HS-5 (cell line): ENCODE data around the gene INMT.
"Not testable (repeated sequence)": the region's sequence is repeated elsewhere in the genome, so short reads cannot be mapped to it uniquely, and the experiment has no call there.

Source experiments
- DNase-seq: peaks from one replicate; pipeline ENCODE4 v3.0.0-alpha.2; 2012; ENCODE audit warnings: low read depth

INMT gene

DNA sequence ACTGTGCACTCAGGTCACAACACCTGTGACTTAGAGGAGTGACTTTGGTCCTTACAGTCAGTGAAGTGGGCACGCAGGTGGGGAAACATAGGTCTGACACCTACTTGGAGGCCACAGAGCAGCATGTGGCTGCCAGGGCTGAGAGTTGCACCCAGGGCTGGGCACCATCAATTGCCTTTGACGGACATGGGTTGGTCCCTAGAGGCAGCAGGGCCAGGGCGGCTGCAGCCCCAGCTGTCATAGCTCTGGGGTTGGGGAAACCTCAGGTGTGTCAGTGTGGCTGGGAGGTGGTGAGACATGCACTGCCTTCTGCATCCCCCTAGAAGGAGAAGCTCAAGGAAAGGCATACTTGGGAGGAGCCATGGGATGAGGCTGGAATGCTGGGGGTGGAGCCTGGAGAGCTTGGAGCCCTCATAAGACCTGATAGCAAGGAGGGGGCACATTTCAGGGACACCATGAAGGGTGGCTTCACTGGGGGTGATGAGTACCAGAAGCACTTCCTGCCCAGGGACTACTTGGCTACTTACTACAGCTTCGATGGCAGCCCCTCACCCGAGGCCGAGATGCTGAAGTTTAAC lies at the start of gene INMT:
TSS of gene INMT (plus strand) at position 440 of the 578 bp plus-strand sequence. CDS start at position 456, 16 bp downstream.
- no peak for DNase-seq

DNA sequence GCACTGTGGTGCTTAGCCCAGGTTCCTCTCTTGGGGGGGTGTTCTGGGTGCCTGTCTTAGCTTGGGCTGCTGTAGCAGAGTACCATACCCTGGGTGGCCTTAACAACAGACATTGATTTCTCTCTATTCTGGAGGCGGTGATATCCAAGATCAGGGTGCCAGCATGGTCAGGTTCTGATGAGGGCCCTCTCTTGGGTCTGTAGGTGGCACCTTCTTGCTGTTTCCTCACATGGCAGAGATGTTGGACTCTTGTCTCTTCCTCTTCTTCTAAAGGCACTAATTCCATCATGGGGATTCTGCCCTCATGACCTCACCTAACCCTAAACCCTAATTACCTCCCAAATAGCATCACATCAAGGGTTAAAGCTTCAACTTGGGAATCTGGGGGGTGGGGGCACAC lies 49.7 kb upstream of the INMT start:
- DNase-seq = no peak

DNA sequence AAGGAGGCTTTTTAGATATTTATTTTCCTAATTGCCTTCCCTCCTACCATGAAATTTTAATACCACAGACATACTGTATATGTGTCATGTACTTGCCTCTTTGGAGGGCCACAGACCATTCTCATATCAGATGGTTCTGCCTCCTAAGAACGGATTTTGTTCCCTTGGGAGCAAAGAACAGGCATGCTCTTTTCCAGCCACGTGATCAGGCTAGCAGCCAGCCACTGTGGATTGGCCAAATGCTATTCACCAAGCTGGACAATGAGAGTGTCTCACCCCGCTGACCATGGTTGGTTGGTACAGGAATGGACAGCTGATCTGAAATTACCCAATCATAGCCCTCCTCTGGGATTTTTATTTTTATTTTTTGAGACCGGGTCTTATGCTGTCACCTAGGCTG lies 48.2 kb upstream of the INMT start:
- no peak for DNase-seq

DNA sequence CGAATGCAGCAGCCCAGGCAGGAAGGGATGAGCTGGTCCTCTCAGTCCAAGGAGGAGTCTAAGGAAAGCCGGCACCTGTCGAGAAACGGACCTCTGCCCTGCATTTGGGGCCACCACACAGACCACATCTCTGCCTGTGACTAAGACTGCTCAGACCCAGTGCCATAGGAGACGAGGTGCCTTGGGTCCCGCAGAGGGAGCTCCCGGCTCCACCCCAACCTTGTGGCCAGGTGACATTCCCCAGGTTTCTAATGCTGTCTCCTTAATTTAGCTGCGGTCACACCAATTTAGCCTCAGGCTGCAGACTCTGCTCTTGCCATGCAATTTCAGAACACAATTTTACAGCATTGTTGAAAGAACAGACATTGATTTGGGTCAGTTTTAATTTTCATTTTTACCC lies 46.9 kb upstream of the INMT start:
- no peak for DNase-seq

DNA sequence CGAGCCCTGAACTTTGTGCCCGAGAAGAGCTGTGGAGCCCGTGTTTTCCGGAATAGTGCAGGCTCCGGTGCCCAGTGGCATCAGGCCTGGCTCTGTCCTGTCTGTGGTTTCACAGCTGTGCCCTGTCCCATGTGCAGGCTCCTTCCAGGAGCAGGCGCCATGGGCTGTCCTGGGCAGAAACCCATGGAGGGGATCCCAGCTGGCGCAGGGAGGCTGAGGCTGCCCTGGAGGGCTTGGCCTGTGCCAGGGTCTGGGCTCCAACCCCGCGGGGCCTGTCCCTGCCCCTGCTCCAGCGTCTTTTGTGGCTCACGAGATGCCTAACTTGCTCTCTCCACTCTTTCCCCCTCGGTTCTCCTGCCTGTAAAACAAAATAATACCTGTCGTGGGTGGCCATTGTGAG lies 46.3 kb upstream of the INMT start:
- no peak for DNase-seq

DNA sequence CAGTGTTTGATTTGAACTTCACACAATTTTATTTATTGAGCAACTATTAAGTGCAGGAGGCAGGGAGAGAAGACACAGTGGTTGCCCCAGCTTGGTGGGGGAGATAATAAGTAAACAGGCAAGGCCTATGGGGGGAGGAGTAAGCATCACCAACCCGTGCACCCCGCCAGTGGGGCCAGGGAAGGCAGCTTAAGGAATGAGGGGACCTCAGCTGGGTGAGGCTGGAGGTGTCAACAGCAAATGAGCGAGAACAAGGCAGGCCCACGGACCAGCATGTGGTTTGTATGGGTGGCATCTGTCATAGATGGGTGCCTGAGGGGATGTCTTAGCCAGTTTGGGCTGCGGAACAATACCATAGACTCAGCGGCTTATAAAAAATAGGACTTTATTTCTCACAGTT lies 45.6 kb upstream of the INMT start:
- no peak for DNase-seq

DNA sequence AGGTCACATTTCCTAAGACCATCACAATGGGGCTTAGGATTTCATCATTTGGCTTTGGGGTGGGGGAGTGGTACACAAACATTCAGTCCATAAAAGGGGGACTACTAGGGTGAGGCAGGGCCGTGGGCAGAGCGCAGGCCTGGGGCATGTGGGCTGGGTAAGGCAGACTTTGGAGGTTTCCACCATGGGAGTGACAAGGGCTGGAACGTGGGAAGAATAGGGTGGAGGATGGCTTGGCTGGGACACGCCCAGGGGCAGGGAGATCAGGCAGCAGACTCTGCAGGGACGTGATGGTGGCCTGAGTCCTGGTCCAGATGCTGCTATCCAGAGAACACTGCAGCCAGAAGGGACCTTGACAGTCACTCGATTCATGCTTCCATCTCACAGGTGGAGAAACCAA lies 45.0 kb upstream of the INMT start:
- DNase-seq = no peak

DNA sequence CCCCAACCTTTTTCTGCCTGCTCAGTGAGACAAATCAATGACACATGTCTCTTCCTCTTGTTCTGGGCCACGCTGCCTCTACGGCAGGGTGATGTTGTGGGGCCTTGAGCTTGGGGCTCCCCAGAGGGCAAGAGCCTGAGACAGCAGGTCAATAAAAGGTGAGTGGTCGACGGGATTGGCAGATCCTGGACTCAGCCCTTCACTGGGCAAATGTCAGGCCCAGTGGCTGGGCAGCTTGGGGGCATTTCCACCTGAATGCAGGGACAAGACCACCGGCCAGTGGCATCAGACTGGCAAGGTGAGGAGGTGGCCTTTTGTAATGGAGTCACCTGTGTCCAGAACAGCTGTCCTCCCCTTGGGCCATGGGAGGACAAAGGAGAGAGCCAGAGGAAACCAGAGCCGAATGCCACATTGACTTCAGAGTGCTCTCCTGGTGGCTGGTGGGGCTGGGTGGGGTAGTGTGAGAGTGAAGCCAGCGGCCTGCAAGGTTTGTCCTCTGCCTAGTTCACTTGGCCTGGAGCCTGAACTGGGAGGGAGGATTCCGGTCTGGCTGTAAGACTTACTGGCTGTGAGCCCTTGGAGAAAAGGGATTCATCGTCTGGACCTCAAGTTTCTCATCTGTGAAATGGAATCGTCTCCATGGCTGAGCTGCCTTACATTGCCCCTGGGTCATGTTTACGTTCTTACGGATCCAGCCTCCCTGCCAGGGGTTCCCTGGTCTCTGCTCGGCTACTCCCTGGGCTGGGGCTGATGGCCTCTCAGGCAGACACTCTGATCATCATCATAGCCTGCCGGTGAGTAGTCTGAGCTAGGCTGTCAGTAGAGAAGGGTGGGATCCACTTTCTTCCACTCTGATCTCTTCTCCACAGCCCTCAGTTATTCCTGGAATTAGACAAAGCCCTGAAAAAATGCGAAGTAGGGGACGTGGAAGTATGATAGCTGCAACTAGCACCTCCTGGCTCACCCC lies 44.3 kb upstream of the INMT start:
- no peak for DNase-seq

DNA sequence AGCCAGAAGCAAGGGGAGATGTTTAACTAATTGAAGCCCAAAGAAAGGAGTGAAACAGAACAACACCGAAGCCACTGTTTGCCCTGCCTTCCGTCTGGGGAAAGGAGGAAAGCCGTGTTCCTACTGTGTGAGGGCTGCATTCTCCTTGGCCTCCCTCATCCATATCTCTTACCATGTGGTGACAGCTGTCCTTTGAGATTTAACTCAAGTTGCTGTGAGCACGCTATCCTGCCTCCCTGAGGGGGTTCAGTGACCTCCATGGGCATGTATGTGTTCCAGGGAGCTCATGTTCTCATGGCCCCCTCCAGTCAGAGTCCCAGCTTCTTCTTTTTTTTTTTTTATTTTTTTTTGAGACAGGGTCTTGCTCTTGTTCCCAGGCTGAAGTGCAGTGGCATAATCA lies 43.5 kb upstream of the INMT start:
- no peak for DNase-seq

DNA sequence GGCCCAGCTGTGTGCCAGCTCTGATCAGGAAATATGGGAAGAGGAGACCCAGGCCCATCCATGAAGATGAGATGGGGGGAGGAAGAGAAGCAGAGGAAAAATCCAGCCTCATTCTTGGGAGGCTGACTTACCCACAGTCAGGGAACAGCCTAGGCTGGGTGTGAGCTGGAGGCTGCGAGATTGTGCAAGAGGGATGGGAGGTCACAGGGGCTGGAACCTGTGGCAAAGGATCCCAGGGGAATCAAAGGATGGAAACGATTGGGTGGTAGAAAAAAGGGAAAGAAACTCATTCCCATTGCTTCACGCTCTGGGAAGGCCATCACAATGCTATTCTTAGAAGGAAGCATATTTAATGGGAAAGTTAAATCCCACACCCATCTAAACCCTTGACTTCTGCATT lies 43.0 kb upstream of the INMT start:
- no peak for DNase-seq

DNA sequence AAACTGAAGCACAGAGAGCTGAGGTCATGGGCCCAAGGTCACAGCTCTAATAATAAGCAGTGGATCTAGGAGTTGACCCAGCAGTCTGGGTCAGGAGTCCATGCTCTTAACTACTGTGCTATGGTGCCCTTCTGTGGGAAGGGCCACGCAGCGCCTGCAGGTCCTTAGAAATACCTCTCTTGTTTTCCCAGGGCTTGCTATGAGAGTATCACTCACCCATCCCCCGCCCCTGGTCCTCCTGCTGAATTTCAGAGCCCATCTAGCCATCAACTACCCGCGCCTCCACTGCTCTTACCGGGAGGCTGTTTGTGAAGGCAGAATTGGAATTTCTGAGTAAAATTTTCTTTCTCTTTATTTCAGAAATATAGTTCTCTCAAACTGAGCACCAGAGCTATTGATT lies 42.4 kb upstream of the INMT start:
- no peak for DNase-seq

DNA sequence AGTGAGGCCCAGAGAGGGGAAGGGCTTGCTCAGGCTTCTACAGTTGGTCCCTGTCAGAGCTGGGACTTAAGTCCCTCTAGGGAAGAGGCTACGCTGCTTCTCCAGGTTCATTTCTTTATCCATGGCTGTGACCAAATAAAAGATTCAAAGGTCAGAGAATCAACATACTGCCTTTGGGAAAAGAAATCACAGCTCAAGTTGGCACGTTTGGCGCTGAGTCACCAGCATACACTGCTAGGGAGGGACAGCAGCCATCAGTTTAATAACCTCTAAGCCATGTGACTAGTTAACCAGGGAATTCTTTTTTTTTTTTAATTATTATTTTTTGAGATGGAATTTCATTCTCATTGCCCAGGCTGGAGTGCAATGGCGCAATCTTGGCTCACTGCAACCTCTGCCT lies 41.3 kb upstream of the INMT start:
- DNase-seq = no peak

DNA sequence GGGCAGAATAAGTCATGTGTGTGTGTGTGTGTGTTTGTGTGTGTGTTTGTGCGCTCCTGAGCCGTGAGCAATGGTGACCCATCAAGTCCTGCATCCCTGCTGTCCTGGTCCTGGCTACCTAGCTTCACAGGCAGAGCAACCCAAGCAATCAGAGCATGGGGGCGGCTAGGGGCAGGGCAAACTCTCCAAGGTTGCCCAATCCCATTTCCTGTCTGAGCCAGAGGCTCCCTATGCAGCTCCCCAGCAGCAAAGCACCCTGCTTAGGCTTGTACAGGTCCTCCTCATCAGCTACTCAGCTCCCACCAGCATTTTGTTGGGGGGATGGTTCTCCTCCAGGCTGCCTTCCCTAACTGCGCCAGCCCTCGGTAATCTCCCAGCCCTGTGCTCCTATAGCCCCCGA lies 38.5 kb upstream of the INMT start:
- no peak for DNase-seq

DNA sequence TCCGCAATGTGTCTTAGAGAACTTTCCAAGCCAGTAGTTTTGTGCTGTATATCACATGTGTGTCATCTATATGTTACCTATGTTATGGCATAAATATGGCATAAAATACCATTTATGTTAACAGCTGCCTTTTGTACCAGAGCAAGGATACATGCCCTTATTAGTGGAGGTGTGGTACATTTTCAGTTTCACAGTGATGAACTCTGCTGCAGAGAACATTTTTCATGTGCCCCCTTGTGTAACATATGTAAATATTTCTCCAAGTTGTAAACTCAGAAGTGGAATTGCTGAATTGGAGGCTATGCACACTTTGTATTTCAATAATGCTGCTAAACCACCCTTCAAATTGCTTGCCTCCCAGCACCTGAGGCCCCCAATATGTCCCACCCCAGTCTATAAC lies 37.8 kb upstream of the INMT start:
- DNase-seq = no peak

DNA sequence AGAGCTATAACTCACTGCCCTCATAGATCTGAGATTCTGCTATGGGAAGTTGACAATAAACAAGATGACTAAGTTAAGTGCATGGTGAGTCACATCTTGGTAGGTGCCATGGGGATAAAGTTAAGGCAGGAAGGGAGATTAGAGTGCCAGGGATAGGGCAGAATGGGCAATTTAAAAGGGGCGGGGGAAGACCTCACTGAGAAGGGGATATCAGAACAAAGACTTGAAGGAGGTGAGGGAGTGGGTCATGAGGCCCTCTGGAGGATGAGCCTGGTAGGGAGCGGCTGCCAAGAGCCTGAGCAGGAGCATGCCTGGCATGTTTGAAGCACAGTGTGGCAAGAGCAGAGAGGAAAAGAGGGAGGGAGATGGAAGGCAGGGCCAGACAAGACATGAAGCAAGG lies 34.8 kb upstream of the INMT start:
- DNase-seq = peak; percentile 4

DNA sequence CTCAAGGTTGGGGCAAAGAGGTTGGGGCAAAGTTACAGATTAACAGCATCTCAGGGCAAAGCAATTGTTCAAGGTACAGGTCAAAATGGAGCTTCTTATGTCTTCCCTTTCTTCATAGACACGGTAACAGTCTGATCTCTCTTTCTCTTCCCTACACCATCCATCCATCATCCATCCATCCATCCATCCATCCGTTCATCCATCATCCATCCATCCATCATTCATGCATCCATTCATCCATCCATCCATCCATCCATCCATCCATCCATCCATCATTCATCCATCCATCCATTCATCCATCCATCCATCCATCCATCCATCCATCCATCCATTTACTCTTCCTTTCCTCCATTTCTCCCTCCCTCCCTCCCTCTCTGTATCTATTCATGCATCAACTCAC lies 32.5 kb upstream of the INMT start:
- not testable (repeated sequence) for DNase-seq

DNA sequence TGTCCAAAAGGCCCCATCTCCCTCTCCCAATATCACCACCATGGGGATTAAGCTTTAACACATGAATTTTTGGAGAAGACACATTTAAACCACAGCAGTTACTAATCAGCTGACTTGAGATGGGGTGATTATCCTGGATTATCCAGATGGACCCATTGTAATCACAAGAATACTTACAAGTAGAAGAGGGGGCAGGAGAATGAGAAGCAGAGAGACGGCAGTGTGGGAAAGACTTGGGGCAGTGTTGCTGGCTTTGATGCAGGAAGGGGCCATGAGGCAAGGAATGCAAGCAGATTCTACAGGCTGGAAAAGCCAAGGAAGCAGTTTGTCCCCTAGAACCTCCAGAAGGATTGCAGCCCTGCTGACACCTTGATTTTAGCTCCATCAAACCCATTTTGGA lies 30.7 kb upstream of the INMT start:
- DNase-seq = no peak

DNA sequence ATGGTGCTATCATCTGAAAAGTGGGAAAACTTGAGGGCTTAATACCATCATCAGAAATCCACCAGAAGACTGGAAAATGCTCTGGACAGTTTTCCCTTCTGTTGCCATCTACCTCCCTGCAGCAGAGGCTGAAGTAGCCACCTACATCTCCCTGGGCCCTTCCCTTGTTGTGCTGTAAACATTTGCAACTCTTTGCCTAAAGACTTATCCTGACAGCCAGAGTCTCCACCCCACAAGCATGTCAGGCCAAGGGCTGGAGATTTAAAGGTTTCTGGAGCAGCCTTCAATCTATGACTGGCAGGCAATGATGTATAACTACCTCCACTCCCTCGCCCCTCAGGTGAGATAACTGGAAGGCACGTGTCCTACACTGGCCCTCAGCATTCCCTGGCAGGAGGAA lies 29.7 kb upstream of the INMT start:
- no peak for DNase-seq

DNA sequence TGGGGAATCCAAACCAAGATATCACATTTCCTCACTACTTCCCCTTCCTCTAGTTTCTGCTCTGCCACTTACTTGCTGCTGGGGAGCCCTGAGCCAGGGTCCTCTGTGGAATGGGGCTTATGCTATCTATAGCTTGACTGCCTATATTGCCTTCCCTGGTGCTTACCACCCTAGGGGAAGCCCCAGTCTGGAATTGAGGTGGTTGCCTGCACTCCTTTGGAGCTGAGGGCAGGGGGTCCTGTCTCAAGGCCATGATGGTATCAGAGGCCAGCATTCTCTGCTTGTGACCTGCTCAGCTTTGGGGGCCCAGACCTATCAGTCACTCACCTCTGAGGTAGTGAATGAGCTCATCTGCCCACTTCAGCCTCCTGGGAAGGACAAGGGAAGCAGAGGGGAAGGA lies 29.3 kb upstream of the INMT start:
- DNase-seq = no peak

DNA sequence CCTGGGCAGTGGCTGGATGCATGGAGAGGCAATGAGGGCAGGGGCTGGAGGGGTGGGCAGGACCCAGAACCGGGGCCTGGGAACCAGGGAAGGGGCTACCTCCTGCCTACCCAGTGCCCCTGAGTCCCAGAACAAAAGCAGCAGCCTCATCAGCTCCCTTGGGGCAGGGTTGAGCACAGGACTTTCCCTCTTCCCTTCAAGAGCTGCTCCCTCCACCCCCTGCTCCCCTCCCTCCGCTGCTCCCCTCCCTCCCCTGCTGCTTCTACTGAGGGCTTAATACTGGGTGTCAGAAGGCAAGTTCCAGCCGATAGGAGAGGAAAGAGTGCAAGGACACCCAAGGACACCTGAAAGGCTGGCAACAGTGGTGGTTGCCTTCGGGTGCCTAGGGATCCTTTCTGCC lies 28.2 kb upstream of the INMT start:
- no peak for DNase-seq

DNA sequence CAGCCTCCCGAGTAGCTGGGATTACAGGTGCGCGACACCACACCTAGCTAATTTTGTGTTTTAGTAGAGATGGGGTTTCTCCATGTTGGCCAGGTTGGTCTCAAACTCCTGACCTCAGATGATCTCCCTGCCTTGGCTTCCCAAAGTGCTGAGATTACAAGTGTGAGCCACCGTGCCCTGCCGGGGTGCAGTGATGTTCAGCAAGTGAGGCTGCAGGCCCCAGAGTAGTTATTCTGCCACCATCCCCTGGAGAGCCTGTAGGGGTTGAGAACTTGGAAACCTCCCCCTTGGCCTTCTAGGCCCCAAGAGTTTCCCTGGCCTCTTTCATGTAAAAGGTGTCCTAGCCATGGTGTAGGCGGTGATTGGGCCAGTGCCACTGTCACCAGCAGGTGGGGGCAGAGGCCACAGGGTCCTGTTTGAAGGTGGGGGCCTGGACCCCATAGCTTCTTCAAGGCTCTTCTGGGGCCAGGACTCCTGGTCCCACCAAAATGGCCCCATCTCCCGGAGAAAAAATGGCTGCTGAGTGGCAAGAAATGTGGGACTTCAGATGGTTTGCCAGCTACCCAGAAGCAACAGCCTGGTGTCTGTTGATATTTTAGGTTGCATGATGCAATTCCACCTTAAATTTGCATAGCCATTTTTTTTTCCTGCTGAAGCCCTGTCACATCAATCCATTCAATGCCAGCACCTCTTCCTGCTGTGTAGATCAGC lies 25.5 kb upstream of the INMT start:
- DNase-seq = no peak

DNA sequence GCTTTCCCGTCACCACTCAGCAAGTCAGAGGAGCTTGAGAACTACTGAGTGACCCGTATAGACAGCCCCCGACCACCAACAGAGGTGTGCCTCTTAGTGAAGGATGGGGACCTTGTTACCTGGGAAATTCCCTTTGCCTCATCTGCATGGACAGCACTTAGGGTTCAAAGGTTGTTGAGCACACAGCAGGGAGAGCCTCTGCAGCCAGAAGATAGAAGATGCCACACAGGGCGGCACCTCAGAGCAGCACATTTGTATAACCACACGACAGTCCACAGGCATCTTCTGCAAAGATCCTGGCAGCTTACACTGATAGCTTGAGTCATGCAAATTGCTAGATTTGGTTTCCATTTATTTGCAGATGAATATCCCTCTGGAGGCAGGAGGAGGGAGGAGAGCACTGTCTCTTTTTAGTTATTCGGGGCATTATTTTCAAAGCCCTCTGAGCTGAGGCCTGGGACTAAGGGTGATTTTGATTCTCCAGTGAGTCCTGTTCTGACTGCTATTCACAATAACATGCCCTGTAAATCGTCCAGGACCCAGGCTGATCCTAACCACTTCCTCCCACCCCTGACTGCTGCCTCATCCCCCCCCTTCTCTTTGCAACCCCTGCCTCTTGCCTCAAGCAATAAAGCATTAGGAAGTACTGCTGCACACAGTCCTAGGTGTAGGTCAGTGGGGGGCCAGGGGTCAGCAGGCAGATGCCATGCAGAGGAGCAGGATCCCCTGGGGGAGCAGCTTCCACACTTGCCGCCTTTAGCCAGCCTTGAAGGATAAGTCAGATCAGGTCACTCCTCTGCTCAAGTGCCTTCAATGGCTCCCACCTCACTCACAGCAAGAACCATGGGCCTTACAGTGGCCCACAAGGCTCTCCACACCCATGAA lies 24.6 kb upstream of the INMT start:
- no peak for DNase-seq
